HepG2 (cell line): ENCODE results near the gene RUVBL1. TPM values are rescaled to one million over a fixed set of nuclear protein-coding genes. Genes with fewer than 3 reads are reported as not detected.

Experiments used
- BCL3 ChIP-seq: sonication (generic); formaldehyde crosslinking; IDR thresholded peaks from 2 replicates; pipeline ENCODE4 v1.5.1; 2020; ENCODE audit warnings: mild to moderate bottlenecking, missing genetic modification reagents, moderate library complexity
- CEBPZ ChIP-seq: IDR thresholded peaks from 2 replicates; pipeline ENCODE4 v1.6.1; 2012; ENCODE audit warnings: low read length, improper control_type of control experiment
- CHD4 ChIP-seq: fragments of 200-600 bp; sonication (generic); IDR thresholded peaks from 2 replicates; pipeline ENCODE4 v1.7.0; 2017; ENCODE audit warnings: mild to moderate bottlenecking, low read length, borderline replicate concordance
- E2F2 ChIP-seq: sonication (generic); formaldehyde crosslinking; IDR thresholded peaks from 2 replicates; pipeline ENCODE4 v1.4.0; 2020; ENCODE audit warnings: missing genetic modification reagents, borderline replicate concordance
- NONO ChIP-seq, 2 experiments: fragments of 450-650 bp in 1 of 2; sonication (generic) in 1 of 2; formaldehyde crosslinking in 1 of 2; IDR thresholded peaks in 1 of 2; conservative IDR thresholded peaks in 1 of 2; 2 replicates each; pipeline versions ENCODE4 v1.6.1 to v1.8.0; 2017 to 2022; ENCODE audit warnings: mild to moderate bottlenecking in 1 of 2, missing genetic modification reagents in 1 of 2, moderate library complexity in 1 of 2
- PAX8 ChIP-seq: sonication (generic); formaldehyde crosslinking; IDR thresholded peaks from 2 replicates; pipeline ENCODE4 v1.8.0; 2022; ENCODE audit warnings: mild to moderate bottlenecking, missing genetic modification reagents, borderline replicate concordance
- PHF21A ChIP-seq: sonication (generic); formaldehyde crosslinking; IDR thresholded peaks from 2 replicates; pipeline ENCODE4 v1.5.0; 2020; ENCODE audit warnings: mild to moderate bottlenecking, missing genetic modification reagents
- PRDM4 ChIP-seq: sonication (generic); formaldehyde crosslinking; IDR thresholded peaks from 2 replicates; pipeline ENCODE4 v1.9.0; 2021; ENCODE audit warnings: missing genetic modification reagents, borderline replicate concordance
- RXRB ChIP-seq: IDR thresholded peaks from 2 replicates; pipeline ENCODE4 v1.6.1; 2016; ENCODE audit warnings: borderline replicate concordance, missing genetic modification reagents, missing compliant biosample characterization
- SAP130 ChIP-seq: IDR thresholded peaks from 2 replicates; pipeline ENCODE4 v1.6.1; 2016; ENCODE audit warnings: low read depth
- ZFP41 ChIP-seq: sonication (generic); formaldehyde crosslinking; IDR thresholded peaks from 2 replicates; pipeline ENCODE4 v1.4.0; 2020; ENCODE audit warnings: mild to moderate bottlenecking, missing genetic modification reagents, borderline replicate concordance
- ZNF276 ChIP-seq: sonication (generic); formaldehyde crosslinking; IDR thresholded peaks from 2 replicates; pipeline ENCODE4 v1.4.0; 2020; ENCODE audit warnings: mild to moderate bottlenecking, low read depth, missing genetic modification reagents
- ZNF431 ChIP-seq: sonication (generic); formaldehyde crosslinking; IDR thresholded peaks from 2 replicates; pipeline ENCODE4 v1.9.0; 2022; ENCODE audit warnings: missing genetic modification reagents, low read depth, mild to moderate bottlenecking, borderline replicate concordance
- ZNF441 ChIP-seq: sonication (generic); formaldehyde crosslinking; IDR thresholded peaks from 2 replicates; pipeline ENCODE4 v1.7.0; 2021; ENCODE audit warnings: missing genetic modification reagents, borderline replicate concordance
- ZNF691 ChIP-seq: sonication (generic); formaldehyde crosslinking; IDR thresholded peaks from 2 replicates; pipeline ENCODE4 v1.4.0; 2020; ENCODE audit warnings: missing genetic modification reagents, low read depth, mild to moderate bottlenecking, borderline replicate concordance
- ZNF713 ChIP-seq: sonication (generic); formaldehyde crosslinking; IDR thresholded peaks from 2 replicates; pipeline ENCODE4 v1.4.0; 2020; ENCODE audit warnings: mild to moderate bottlenecking, missing genetic modification reagents
- polyA plus RNA-seq, 8 experiments: library from polyadenylated mRNA; depleted of rRNA in 3 of 8; stranded (reverse) in 7 of 8; unstranded in 1 of 8; fragments of >200 nt; fragmentation: Illumina TruSeq in 4 of 8; extraction: Trizol in 4 of 8; gene quantifications; 2 replicates each; pipeline versions ENCODE4 v1.2.1 to v1.2.3, GENCODE V29; 2011 to 2016; ENCODE audit warnings: low read depth in 4 of 8, missing spikeins in 1 of 8, mixed read lengths in 1 of 8; ENCODE audit not compliant: insufficient read depth in 1 of 8
- total RNA-seq, 5 experiments: library from RNA; depleted of rRNA; stranded (reverse); fragments of >200 nt; fragmentation: Illumina TruSeq; extraction: Trizol; gene quantifications; 2 replicates each; pipeline ENCODE4 v1.2.3, GENCODE V29; 2016; ENCODE audit warnings: low read depth in 1 of 5

The RUVBL1 gene
- total and polyA plus RNA-seq, 2 of the 13 experiments (the other 11 are each of a cell fraction or from before 2014, with no cell fraction given): 32.7 to 86.3 TPM

- TF ChIP-seq ZNF691 (CRISPR knock-in tag) (peak; percentile 29; the same call in 1 of the 2 replicates), RXRB (CRISPR knock-in tag) (peak; percentile 93), ZNF441 (CRISPR knock-in tag) (no peak), PAX8 (CRISPR knock-in tag) (no peak), E2F2 (CRISPR knock-in tag) (no peak), NONO (IDR thresholded peaks at IDR 0.05) (no peak), NONO (CRISPR knock-in tag; conservative IDR thresholded peaks at IDR 0.05) (no peak; the same call in 1 of the 2 replicates), BCL3 (0 out of 2 replicates have a peak, but pooled peaks have one; percentile 57), ZNF713 (CRISPR knock-in tag) (no peak), CHD4 (no peak), SAP130 (CRISPR knock-in tag) (peak; percentile 88), CEBPZ (no peak), ZFP41 (CRISPR knock-in tag) (no peak), ZNF276 (CRISPR knock-in tag) (no peak), PHF21A (CRISPR knock-in tag) (peak; percentile 91), ZNF431 (CRISPR knock-in tag) (no peak), PRDM4 (CRISPR knock-in tag) (no peak)
Measured at GRCh38 chr3:128167973-128168674, 44.5 kb upstream of the RUVBL1 start (continued).
